GM23248 (cell line): ENCODE measurements around the gene FOXL2NB.

Experiments
- EZH2 ChIP-seq: fragments of 200-600 bp; sonication (generic); IDR thresholded peaks from 2 replicates; pipeline ENCODE4 v1.6.1; 2018; ENCODE audit warnings: antibody characterized with exemption, mild to moderate bottlenecking; ENCODE audit not compliant: insufficient read depth, poor library complexity, severe bottlenecking
- EZH2phosphoT487 ChIP-seq: fragments of 200-600 bp; sonication (generic); IDR thresholded peaks from 2 replicates; pipeline ENCODE4 v1.6.1; 2018; ENCODE audit warnings: antibody characterized with exemption, moderate library complexity, mild to moderate bottlenecking, low read depth; ENCODE audit not compliant: insufficient read depth

- TF ChIP-seq EZH2phosphoT487 (no peak), EZH2 (no peak)
These were observed 48.7 kb upstream of the FOXL2NB start for GRCh38 chr3:138898301-138898700.
